ENCODE results near the gene MT1H.
"Not testable (repeated sequence)": the region's sequence is repeated elsewhere in the genome, so short reads cannot be mapped to it uniquely, and the experiment has no call there.

MT1H gene

DNA sequence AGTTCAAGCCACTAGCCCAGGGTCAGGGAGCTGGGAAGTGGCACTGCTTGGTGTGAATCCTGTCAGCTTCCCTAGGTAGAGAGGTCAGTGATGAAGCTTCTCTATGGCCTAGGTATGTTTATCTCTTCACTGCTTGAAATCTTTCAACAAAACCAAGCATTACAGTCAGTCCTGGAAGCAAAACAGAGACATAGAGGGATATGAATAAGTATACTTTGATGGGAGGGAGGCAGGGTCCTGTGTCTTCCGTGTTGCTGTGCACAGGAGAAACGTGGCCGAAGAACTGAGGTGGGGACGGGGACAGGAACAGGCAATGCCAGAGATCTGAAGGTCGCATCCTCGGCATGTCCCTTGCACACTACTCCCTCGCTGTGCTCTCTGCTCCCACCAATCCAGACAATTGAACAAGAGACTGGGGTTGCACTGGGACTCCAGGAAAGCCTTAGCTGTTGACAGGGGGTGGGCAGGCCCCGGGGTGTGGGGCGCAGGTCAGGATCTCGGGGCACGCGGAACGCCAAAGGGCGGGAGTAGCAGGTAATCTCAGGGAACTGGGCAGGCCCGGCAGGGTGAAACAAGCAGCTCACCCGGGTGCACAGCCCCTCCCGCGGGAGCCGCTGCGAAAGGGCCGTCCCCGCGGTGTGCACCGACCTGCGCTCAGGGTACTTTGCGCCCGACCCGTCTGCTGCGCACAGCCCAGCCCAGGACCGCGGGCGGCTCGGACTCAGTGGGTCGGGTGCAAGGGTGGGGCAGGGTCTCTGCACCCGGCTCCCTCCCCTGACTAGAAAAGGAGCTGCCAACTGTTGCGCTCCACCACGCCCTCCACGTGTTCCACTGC lies at the start of gene MT1H:
MT1H (plus strand) TSS at position 810 of the 835 bp plus-strand sequence. CDS start 71 bp downstream, outside the sequence.
- DNase-seq = no peak

DNA sequence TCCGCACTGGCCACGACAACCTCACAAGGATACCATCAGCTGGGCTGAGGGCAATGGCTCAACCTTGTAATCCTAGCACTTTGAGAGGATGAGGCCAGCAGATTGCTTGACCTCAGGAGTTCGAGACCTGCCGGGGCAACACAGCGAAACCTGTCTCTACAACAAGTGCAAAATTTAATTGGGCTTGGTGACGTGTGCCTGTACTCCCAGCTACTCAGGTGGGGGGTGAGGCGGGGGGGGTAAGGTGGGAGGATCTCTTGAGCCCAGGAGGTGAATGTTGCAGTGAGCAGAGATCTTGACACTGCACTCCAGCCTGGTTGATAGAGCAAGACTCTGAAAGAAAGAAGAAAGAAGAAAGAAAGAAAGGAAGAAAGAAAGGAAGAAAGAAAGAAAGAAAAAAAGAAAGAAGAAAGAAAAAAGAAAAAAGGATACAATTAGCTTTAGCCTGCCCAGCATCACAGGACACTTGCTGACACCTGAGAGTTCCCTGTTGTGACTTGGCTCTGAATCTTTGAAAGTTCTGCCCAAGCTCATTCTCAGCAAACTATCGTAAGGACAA lies 49.2 kb upstream of the MT1H start:
- no peak for DNase-seq

DNA sequence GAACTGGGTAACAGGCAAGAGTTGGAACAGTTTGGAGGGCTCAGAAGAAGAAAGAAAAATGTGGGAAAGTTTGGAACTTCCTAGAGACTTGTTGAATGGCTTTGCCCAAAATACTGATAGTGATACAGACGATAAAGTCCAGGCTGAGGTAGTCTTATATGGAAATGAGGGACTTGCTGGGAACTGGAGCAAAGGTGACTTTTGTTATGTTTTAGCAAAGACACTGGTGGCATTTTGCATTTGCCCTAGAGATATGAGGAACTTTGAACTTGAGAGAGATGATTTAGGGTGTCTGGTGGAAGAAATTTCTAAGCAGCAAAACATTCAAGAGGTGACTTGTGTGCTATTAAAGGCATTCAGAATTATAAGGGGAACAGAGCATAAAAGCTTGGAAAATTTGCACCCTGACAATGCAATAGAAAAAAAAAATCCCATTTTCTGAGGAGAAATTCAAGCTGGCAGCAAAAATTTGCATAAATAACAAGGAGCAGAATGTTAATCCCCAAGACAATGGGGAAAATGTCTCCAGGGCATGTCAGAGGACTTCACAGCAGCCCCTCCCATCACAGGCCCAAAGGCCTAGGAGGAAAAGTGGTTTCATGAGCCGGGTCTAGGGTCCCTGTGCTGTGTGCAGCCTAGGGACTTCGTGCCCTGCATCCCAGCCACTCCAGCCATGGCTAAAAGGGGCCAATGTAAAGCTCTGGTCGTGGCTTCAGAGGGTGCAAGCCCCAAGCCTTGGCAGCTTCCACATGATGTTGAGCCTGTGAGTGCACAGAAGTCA lies 47.8 kb upstream of the MT1H start:
- DNase-seq = not testable (repeated sequence)

DNA sequence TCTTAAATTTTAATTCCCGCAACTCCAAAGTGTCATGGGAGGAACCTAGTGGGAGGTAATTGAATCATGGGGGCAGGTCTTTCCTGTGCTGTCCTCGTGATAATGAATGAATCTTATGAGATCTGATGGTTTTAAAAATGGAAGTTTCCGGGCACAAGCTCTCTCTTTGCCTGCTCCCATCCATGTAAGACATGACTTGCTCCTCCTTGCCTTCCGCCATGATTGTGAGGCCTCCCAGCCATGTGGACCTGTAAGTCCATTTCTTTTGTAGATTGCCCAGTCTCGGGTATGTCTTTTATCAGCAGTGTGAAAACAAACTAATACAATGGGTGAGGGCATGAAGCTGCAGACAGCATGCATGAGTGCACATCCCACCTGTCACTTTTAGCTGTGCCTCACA lies 46.4 kb upstream of the MT1H start:
- not testable (repeated sequence) for DNase-seq

DNA sequence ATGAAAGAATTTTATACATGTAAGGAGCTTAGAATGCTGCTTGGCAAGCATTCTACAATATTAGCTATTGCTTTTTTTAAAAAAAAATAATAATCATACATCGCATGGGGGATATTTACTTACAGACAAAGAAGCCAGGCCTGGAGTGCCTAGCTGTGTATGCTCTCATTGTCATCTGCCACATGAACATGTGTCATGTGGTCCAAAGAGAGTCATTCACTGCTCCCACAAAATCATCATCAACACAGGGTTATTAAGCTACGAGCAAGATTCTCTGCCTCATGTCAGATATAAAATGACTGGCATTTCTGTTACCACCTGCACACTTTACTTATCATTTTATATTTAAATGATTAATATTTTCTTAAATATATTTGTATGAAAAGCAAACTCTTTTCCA lies 46.0 kb upstream of the MT1H start:
- no peak for DNase-seq

DNA sequence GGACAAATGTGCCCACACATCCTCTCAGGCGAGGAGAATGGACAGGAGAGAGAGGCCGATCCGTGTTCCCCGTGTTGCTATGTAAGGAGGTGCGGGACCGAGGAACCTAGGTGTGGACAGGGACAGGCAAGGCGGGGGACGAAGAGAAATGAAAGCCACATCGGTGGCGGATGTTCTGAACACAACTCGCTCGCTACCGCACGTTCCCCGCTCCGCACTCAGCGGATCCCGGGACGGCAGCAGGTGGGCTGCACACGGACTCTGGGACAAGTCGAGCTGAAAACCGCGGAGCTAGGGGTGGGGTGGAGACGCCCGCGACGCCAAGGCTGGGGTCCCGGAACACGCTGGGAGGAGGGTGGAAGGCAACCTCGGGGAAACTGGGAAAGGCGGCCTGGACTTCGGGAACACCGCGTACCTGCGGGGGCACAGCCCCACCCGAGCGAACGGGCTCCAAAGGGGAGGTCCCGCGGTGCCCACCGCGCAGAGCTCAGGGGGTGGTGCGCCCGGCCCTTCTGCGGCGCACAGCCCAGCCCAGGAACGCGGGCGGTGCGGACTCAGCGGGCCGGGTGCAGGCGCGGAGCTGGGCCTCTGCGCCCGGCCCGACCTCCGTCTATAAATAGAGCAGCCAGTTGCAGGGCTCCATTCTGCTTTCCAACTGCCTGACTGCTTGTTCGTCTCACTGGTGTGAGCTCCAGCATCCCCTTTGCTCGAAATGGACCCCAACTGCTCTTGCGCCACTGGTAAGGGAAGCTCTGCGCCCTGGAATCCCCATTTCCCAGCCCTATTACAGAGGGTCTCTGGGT lies 44.3 kb upstream of the MT1H start, which contains the start of gene MT1E:
MT1E (plus strand) TSS at position 642 of the 803 bp plus-strand sequence; CDS start at position 713, 71 bp downstream.
- DNase-seq = peak; percentile 41

DNA sequence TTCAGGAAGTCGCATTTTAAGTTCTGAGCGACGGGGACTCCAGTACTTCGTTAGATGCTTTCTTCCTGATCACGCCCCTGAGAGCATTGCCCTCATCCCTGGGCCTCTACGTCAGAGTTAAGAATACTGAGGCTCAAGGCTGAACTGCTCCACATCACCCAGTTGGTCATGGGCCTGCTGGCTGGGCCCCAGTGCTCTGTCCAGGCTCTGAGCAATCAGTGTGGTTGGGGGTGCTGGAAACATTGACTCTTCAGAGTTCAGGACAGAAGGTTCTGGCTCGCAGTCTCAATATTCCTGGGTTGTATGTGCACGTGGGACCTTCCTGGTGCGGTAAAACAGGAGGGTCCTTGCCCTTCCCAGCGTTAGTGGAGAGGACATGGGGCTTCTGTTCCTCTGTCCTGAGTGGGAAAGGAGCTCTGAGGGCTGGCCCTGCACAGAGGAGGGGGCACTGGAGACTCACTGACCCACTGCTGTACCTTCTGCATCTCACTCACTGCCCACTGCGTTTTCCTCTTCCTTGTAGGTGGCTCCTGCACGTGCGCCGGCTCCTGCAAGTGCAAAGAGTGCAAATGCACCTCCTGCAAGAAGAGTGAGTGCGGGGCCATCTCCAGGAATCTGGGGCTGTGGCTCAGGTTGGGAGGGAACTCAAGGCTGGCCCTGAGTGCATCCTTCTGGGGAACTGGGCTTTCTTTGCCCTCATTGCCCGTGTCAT lies 43.5 kb upstream of the MT1H start:
- DNase-seq = no peak

DNA sequence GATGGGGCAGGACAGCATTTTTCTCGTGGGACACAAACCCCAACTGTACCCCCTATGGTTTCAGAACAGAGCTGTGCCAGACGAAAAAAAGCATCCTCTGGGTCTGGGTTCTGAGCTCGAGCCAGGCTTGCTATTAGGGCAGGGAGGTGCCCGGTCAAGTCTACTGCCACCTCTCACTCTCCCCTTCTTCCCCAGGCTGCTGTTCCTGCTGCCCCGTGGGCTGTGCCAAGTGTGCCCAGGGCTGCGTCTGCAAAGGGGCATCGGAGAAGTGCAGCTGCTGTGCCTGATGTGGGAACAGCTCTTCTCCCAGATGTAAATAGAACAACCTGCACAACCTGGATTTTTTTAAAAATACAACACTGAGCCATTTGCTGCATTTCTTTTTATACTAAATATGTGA lies 42.9 kb upstream of the MT1H start:
- no peak for DNase-seq

DNA sequence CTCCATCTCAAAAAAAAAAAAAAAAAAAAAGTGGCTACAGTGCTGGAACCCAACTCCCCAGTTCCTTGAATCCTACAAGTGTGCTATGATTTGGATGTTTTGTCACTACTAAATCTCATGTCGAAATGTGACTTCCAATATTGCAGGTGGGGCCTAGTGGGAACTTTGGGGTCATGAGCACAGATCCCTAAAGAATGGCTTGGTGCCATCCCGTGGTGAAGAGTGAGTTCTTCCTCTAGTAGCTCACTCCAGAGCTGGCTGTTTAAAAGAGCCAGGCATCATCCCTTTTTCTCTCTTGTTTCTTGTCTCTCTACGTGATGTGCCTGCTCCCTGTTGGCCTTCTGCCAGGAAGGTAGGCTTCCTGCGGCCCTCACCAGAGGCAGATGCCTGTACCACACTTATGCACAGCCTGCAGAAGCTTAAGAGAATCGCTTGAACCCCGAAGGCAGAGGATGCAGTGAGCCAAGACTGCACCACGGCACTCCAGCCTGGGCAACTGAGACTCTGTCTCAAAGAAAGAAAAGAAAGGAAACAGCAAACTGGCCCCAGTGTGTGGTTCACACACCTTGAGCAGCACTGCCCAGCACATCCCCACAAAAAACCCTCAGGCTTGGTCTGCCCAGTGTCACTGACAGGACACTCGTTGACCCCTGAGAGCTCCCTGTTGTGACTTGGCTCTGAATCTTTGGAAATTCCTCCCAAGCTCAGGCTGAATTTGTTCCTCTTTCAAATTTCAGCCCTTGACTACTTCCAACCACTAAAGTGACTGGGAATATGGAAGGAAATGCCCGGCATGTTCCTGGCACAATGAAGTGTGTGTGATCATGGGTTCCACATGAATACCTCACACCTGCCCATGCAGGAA lies 40.9 kb upstream of the MT1H start:
- DNase-seq = no peak

DNA sequence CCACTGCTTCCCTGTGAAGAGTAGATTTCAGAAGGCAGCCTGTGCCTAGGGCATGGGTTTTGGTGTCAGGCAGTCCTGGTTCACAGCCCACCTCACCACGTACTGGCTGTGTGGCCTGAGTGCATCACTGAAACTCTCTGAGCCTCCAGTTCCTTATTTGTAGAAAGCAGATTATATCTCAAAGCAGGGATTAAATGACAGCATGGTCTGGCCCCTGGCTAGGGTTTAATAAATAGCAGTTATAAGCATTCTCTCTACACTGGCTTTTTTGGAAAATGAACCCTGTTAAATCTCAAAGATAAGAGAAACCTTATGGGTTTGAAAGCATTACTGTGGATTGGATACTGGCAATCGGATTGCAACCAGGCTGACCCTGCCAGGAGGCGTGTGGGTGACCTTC lies 40.1 kb upstream of the MT1H start:
- DNase-seq = no peak

DNA sequence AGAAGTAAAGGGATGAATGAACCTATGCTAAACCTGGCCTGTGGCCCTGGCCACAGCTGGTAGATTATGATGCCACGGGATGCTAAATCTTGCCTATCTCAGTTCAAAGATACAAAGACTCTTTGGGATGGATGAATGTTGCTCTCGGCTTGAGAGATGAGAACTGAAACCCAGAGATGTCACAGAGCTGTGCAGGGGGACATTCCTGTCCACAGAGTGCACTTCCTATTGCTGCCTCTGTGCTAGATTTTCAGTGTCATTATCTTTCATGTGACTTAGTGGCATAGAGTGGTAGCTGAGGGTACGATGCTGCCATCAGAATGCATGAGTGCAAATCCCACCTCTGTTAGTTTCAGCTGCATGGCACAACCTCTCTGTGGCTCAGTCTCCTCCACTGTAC lies 39.5 kb upstream of the MT1H start:
- DNase-seq = no peak

DNA sequence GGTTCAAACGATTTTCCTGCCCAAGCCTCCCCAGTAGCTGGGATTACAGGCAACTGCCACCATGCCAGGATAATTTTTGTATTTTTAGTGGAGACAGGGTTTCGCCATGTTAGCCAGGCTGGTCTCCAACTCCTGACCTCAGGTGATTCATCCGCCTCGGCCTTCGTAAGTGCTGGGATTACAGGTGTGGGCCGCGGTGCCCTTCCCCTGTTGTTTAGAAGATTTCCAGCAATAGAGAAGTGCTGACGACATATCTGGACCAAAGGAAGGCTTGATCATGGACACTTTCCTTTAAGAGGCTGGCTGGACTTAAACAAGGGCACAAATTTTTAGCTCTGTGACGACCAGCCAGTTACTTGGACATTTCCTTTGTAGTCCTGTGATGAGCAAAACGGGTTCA lies 38.4 kb upstream of the MT1H start:
- no peak for DNase-seq

DNA sequence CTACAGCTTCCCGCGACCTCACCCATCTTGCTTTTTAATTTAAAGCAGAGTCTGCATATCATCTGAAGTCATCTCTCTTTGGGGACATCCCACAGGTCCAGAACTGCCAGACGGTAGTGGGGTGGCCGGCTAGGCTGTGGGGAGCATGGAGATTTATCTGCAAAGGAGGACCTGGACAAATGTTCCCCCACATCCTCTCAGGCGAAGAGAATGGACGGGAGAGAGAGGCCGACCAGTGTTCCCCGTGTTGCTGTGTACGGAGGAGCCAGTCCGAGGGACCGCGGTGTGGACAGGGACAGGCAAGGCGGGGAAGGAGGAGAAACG lies 37.8 kb upstream of the MT1H start:
- DNase-seq = no peak

DNA sequence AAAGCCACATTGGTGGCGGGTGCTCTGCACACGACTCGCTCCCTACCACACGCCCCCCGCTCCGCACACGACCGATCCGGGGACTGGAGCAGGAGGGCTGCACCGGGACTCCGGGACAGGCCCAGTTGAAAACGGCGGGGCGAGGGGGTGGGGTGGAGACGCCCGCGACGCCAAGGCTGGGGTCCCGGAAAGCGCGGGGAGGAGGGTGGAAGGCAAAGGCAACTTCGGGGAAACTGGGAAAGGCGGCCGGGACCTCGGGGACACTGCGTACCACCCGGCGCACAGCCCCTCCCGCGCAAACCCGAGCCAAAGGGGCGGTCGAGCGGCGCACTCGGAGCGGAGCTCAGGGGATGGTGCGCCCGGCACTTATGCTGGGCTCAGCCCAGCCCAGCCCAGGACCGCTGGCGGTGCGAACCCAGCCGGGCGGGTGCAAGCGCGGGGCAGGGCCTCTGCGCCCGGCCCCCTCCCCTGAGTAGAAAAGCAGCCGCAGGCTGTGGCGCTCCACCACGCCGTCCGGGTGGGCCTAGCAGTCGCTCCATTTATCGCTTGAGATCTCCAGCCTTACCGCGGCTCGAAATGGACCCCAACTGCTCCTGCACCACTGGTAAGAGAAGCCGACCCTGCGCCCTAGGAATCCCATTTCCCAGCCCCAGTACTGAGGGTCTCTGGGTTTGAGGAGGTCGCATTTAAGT lies 37.3 kb upstream of the MT1H start, which contains the start of gene MT1M:
MT1M (plus strand) TSS at position 504 of the 692 bp plus-strand sequence; CDS start at position 577, 73 bp downstream.
- peak; percentile 32 for DNase-seq

DNA sequence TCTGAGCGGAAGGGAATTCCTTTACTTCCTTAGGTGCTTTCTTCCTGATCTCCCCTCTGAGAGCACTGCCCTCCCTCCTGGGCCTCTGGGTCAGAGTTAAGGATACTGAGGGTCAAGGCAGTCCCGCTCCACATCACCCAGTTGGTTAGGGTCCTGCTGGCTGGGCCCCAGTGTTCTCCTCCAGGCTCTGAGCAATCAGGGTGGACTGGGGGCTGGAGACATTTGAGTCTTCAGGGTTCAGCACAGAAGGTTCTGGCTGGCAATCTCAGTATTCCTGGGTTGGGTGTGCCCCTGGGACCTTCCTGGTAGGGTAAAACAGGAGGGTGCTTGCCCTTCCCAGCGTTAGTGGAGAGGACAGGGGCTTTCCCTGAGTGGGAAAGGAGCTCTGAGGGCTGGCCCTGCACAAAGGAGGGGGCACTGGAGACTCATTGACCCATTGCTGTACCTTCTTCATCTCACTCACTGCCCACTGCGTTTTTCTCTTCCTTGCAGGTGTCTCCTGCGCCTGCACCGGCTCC lies 36.7 kb upstream of the MT1H start:
- no peak for DNase-seq

DNA sequence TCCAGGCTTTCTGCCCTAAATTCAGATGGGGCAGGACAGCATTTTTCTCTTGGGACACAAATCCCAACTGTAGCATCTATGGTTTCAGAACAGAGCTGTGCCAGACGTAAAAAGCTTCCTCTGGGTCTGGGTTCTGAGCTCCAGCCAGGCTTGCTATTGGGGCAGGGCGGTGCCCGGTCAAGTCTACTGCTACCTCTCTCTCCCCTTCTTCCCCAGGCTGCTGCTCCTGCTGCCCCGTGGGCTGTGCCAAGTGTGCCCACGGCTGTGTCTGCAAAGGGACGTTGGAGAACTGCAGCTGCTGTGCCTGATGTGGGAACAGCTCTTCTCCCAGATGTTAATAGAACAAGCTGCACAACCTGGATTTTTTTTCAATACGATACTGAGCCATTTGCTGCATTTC lies 36.1 kb upstream of the MT1H start:
- no peak for DNase-seq

DNA sequence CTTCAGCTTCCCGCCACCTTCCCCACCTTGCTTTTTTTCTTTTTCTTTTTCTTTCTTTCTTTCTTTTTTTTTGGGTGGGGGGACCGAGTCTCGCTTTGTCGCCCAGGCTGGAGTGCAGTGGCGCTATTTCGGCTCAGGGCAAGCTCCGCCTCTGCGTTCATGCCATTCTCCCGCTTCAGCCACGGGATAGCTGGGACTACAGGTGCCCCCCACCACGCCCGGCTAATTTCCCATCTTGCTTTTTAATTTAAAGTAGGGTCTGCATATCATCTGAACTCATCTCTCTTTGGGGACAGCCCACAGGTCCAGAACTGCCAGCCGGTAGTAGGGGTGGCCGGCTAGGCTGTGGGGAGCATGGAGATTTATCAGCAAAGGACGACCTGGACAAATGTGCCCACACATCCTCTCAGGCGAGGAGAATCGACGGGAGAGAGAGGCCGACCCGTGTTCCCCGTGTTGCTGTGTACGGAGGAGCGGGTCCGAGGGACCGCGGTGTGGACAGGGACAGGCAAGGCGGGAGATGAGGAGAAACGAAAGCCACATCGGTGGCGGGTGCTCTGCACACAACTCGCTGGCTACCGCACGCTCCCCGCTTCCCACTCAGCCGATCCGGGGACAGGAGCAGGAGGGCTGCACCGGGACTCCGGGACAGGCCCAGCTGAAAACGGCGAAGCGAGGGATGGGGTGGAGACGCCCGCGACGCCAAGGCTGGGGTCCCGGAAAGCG lies 34.7 kb upstream of the MT1H start:
- no peak for DNase-seq

DNA sequence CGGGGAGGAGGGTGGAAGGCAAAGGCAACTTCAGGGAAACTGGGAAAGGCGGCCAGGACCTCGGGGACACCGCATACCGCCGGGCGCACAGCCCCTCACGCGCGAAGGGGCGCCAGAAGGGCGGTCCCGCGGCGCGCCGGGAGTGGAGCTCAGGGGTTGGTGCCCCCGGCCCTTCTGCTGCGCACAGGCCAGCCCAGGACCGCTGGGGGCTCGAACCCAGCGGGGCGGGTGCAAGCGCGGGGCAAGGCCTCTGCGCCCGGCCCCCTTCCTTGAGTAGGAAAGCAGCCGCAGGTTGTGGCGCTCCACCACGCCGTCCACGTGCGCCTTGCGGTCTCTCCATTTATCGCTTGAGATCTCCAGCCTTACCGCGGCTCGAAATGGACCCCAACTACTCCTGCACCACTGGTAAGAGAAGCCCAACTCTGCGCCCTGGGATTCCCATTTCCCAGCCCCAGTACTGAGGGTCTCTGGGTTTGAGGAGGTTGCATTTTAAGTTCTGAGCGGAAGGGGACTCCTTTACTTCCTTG lies 34.1 kb upstream of the MT1H start:
- no peak for DNase-seq

Data from NCI-H146 (cell line).